DMS153 (cell line): ENCODE measurements around the gene IFIT1B.
"Not testable (repeated sequence)": the region's sequence is repeated elsewhere in the genome, so short reads cannot be mapped to it uniquely, and the experiment has no call there.

Experiments used
- DNase-seq: peaks from one replicate; lab custom pipeline; 2025; lab: John Stamatoyannopoulos, UW

IFIT1B gene, protein sequence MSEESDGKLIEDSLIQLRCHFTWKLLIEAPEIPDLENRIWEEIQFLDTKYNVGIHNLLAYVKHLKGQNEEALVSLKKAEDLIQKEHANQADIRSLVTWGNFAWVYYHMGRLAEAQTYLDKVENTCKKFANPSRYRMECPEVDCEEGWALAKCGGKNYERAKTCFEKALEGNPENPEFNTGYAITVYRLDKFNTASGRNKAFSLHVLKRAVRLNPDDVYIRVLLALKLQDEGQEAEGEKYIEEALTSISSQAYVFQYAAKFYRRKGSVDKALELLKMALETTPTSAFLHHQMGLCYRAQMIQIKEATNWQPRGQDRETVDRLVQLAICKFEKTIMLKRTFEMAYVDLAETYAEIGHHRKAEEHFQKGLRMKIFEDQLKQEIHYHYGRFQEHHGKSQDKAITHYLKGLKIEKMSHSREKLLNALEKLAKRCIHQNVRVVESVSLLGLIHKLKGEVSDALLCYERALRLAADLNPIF

GRCh38 chr10:89377705-89378637 lies at the start of gene IFIT1B:
Gene IFIT1B, plus strand, starts transcription at chr10:89378056. Its CDS starts 80 bp downstream, at chr10:89378136.
- no peak for DNase-seq

DNA sequence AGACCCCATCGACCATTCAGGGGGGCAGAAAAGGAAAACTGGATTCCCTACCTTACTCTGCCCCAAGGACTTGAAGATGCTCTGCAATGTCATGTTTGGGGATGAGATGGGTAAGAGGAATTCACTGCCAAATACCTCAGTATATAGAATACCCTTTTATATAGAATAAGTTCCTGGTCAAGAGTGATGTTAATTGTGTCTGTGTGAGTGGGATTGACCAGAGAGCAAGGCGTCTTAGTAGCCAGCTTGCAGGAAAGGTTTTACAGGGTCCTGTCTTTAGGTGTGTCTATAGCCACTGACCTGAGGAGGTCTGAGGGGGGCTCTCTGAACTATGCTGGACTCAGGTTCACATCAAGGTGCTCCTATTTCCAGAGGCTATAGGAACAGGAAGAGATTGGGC lies 48.7 kb upstream of the IFIT1B start:
- no peak for DNase-seq

GRCh38 chr10:89330014-89330413 lies 47.8 kb upstream of the IFIT1B start:
- not testable (repeated sequence) for DNase-seq

DNA sequence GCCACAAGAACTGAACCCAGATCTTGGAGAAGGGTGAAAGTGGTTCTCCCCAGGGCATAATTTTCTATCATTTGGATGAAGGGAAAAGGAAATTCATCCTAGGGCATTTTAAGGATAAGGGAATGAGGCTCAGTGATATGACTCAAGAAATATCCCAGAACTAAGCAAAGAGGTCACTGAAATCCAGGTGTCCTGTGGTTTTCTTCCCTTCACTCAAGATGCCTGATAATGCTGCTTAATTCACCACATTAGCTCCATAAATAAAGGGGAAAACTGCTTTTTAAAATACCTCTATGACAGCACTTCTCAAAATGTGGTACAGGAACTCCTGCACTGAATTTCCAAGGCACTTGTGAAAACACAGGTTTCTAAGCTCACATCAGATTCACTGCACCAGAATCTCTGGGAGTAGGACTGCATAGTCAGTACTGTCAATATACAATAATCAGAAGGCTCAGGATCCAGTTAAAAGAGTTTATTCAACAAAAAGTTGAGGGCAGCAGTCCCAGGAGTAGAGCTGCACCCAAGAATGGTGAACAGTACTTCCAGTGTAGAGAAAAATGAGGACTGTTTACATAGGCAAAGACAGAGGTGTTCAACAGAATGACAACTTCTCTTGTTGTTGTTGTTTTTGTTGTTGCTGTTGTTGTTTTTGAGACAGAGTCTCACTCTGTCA lies 47.2 kb upstream of the IFIT1B start:
- DNase-seq, result no peak

DNA sequence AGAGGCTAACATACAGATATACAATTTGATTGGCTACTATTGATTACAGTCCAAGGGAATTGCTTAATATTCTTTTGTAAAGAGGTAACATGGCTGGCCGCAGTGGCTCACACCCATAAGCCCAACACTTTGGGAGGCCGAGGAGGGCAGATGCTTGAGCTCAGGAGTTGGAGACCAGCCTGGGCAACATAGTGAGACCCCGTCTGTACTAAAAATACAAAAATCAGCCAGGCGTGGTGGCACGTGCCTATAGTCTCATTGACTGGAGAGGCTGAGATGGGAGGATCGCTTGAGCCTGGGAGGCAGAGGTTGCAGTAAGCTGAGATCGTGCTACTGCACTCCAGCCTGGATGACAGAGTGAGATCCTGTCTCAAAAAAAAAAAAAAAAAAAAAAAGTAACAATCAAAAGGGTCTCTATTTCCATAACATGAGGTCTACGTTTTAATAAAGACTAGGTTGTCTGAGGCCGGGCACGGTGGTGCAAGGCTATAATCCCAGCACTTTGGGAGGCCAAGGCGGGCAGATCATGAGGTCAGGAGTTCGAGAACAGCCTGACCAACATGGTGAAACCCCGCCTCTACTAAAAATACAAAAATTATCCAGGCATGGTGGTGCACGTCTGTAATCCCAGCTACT lies 46.3 kb upstream of the IFIT1B start:
- not testable (repeated sequence) for DNase-seq

DNA sequence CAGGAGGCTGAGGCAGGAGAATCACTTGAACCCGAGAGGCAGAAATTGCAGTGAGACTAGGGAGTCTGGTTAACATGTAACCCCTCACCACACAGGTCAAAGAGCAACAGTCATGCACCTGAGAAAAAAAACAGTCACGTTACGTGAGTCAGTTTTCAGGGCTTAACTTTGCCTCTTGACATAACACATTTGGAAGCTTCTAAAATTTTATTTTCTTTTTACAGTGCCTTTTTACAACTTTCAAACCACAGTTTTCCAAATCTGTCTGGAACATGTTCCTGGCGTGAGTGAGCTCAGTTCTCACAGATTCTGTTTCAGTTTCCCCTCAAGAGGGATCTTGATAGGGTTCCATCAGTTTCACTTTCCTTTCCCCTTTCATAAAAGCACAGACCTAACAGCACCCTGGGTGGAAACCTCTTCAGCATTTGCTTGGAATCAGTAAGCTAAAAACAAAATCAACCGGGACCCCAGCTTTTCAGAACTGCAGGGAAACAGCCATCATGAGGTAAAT lies 45.7 kb upstream of the IFIT1B start:
- no peak for DNase-seq

- DNase-seq, result no peak
Measured at GRCh38 chr10:89335226-89335625, 42.6 kb upstream of the IFIT1B start.

DNA sequence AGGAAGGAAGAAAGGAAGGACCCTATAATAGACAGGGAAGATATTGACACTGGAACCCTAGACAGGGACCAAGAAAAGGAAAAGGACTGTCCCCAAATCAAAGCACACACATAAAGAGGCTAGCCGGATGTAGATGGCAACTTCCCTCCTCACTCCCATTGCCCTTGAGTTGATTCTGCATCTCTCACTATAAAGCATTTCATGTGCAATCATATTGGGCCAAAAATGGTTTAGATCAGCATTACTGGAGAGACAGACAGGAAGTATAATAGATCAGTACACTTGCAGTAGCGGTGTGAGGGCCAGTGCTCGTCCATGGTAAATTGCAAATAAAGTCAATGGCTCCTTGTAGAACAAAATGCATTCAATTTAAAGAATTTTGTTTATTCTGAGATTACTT lies 41.6 kb upstream of the IFIT1B start:
- no peak for DNase-seq

DNA sequence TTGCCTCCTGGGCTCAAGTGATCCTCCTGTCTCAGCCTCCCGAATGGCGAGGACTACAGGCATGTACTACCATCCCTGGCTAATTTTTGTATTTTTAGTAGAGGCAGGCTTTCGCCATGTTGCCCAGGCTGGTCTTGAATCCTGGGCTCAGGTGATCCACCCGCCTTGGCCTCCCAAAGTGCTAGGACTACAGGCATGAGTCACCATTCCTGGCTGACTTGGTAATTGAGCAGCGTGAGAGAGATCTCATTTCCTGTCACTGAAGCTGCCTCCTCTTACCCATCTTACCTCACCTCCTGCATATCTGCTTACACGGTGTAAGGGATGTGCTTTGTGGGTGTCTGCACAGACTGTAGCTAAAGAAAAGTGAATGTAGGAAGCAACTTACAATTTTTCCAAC lies 40.4 kb upstream of the IFIT1B start:
- no peak for DNase-seq

DNA sequence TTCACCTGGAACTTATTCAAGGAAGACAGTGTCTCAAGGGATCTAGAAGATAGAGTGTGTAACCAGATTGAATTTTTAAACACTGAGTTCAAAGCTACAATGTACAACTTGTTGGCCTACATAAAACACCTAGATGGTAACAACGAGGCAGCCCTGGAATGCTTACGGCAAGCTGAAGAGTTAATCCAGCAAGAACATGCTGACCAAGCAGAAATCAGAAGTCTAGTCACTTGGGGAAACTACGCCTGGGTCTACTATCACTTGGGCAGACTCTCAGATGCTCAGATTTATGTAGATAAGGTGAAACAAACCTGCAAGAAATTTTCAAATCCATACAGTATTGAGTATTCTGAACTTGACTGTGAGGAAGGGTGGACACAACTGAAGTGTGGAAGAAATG lies 39.1 kb upstream of the IFIT1B start:
- DNase-seq, result no peak

- DNase-seq, result no peak
Measured at GRCh38 chr10:89339875-89340274, 38.0 kb upstream of the IFIT1B start.

- DNase-seq, result no peak
Measured at GRCh38 chr10:89341649-89342048, 36.2 kb upstream of the IFIT1B start.

DNA sequence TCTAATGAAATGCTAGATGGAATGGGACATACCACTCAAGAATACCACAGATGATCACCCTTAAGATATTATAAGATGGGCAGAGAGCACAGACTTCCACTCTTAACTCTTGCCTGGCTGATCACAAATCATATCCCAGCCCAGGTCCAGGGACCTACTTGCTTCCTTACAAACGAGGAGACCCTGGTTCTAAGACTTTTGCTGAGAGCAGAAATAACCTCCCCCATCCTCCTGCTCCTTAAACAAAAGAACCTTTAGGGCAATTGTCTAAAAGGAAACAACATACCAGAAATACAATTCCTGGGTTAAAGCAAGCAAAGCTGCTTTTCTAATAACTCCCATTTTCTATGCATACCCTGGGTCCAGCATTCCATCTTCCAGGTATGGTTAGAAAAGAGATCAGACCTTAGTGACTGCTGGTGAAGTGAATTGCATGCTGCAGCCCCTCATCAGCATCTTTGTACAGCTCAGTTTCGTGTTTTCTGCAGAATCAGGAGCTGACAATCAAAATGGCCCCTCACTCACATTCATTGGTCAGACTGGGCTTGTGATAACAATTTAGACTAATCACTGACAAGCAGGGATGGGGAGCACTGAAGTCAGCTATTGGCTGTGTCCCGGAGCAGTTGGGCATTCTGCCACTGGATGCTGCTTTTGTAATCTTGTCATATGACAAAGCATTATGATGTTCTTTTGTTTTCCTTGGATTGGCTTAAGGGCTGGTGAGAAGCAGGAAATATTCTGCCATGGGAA lies 35.5 kb upstream of the IFIT1B start:
- DNase-seq, result no peak

DNA sequence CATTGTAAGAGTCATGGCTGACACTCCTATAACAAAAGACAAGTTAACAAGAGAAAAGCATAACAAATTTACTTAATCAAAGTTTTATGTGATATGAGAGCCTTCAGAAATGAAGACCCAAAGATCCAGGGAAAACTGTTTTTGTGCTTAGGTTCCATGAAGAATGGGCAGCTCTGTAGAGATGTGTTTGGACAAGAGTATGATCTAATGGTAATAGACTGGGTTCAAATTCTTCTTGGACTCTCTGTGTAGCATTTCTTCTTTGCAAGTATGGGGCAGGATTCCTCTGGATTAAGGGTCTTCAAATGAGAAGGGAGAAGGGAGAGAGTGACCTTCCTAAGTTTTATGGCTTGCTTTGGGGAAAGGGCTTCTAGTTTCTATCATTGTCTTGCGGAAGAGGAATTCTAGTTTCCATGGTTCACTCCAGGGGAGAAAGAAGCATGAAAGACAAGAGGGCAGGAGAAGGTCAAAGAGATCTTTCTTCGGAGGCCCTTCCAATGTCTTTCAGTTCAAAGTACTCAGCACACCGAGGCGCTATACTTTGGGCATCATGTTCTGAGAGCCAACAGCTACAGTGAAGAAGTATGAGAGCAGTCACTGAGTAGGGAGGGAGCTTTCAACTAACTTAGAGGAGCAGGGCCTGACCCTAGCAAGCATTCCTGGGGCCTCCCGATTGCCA lies 34.6 kb upstream of the IFIT1B start:
- no peak for DNase-seq

- no peak for DNase-seq
Measured at GRCh38 chr10:89344156-89344555, 33.7 kb upstream of the IFIT1B start.

- no peak for DNase-seq
Measured at GRCh38 chr10:89345367-89346000, 32.4 kb upstream of the IFIT1B start.

DNA sequence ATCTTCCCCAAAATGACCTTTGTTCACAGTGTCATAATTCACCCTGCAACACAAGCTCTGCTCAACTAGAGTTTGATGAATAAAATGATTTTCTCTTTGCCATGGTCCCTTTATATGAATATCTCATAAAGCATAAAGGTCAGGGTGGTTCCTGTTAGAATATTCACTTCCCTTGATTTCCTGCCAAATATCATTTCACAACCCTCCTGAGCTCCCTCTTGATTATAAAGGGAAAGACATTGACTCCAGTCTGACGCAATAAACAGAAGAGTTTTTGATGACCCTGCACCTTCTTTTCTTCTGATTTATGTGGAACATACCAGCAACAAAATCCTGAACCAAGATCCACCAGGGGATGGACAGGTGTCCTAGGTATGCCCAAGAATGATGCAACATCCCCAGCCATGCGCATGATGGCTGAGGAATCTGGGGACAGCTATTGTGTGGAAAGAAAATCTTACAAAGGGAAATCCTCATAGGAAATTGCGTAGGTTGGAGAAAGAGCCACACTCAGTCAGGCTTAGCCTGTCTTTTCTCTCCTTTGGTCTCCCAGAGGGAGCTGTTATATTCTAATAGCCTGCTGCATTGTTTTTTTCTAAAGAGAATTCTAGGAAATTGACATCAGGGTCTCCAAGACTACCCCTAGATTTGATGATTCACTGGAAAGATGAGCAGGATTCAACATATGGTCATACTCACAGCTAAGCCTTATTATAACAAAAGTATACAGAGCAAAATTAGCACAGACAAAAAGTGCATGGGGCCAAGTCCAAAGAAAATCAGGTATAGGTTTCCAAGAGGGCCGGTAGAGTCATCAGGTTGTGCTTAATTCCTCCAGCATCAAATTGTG lies 31.2 kb upstream of the IFIT1B start:
- DNase-seq, result no peak

DNA sequence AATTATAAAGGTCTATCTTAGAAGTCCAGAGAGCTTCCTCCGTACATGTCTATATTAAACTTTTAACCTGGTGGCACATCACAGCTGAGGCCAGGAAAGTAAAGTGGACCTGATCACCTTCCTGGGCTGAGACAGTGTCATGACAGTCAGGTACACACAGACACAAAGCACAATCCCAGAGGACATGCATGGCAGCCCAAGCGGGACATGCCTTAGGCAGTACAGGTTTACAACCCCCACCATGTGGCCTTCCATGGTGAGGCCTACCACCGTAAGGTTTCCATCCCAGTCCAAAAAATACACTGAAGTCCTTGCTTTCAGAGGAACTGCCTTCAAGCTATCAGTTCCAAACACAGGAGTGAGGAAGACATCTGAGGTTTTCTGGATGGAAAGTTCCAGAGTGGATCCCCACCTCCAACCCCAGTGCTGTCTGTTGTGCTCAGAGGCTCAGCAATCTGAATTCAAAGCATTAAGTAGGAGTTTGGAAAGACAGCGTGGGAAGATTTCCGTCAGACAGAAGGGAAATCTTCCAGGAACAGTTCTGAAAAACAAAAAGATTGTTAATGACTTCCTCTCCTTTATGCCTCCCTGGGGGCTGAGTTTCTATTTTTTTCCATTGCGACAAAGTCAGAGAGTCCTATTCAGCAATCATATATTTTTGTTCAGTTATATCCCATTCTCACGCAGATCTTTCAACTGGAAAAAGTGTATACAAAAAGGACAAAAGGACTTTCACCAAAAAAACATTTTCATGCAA lies 30.0 kb upstream of the IFIT1B start:
- DNase-seq, result no peak
